ENCODE measurements around the gene ZMIZ1.

Gene ZMIZ1

GRCh38 chr10:79068562-79069324 lies at the start of gene ZMIZ1:
ZMIZ1 (plus strand) TSS chr10:79068966; CDS start chr10:79201633, 132,667 bp downstream.
- DNase-seq: peak; percentile 90

GRCh38 chr10:79019441-79020014 lies 49.2 kb upstream of the ZMIZ1 start:
- no peak for DNase-seq

- DNase-seq: no peak
Measured at GRCh38 chr10:79020015-79020491, 48.7 kb upstream of the ZMIZ1 start.

GRCh38 chr10:79020605-79021004 lies 48.2 kb upstream of the ZMIZ1 start:
- no peak for DNase-seq

GRCh38 chr10:79021331-79021907 lies 47.3 kb upstream of the ZMIZ1 start:
- no peak for DNase-seq

GRCh38 chr10:79021948-79022499 lies 46.7 kb upstream of the ZMIZ1 start:
- DNase-seq: no peak

GRCh38 chr10:79022565-79023230 lies 46.1 kb upstream of the ZMIZ1 start:
- no peak for DNase-seq

- DNase-seq: no peak
Measured at GRCh38 chr10:79023240-79024162, 45.3 kb upstream of the ZMIZ1 start.

GRCh38 chr10:79024296-79024695 lies 44.5 kb upstream of the ZMIZ1 start:
- DNase-seq: no peak

- DNase-seq: no peak
Measured at GRCh38 chr10:79024720-79025198, 44.0 kb upstream of the ZMIZ1 start.

GRCh38 chr10:79025199-79025832 lies 43.5 kb upstream of the ZMIZ1 start:
- no peak for DNase-seq

GRCh38 chr10:79026341-79026761 lies 42.4 kb upstream of the ZMIZ1 start:
- DNase-seq: no peak

- DNase-seq: no peak
Measured at GRCh38 chr10:79026806-79027146, 42.0 kb upstream of the ZMIZ1 start.

GRCh38 chr10:79027147-79028055 lies 41.4 kb upstream of the ZMIZ1 start:
- DNase-seq: no peak

GRCh38 chr10:79028056-79028430 lies 40.7 kb upstream of the ZMIZ1 start:
- DNase-seq: no peak

GRCh38 chr10:79028451-79029010 lies 40.2 kb upstream of the ZMIZ1 start:
- DNase-seq: no peak

GRCh38 chr10:79029478-79030390 lies 39.0 kb upstream of the ZMIZ1 start:
- no peak for DNase-seq

- no peak for DNase-seq
Measured at GRCh38 chr10:79030705-79031104, 38.1 kb upstream of the ZMIZ1 start.

GRCh38 chr10:79031723-79032122 lies 37.0 kb upstream of the ZMIZ1 start:
- DNase-seq: no peak

Measured in T1000 (cell line).